Measurements from ENCODE around the gene ROGDI. TPM values are rescaled to one million over a fixed set of nuclear protein-coding genes. Genes with fewer than 3 reads are reported as not detected.

Gene ROGDI
- polyA plus RNA-seq, 2 of the 4 experiments (the other 2 are of a cell fraction): 7.2 to 15.1 TPM

DNA sequence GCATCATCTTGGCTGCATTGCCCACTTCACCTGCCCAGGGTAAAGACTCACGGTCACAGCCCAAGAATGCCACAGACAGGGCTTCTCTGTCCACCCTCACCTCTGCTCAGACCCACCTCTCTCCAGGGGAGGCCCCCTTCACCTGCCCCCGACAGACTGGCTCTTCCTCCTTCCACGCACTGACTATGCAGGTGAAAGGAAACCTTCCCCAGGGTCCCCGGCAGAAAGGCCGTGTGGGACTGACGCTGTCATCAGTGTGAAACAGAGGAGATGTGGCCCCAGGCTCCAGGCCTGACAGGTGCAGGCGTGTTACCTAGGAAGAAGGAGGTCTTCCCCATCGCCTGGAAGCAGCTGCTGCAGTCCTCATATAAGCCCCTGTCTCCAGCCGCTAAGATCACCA, 9.3 kb upstream of the ROGDI start:
- no peak for TF ChIP-seq CBX2 (IDR thresholded peaks at IDR 0.05; ENCODE audit: borderline replicate concordance, low read depth)
- TF ChIP-seq HOXB13 (CRISPR knock-in tag; IDR thresholded peaks at IDR 0.05; ENCODE audit: low read depth): no peak
- TF ChIP-seq, protein P1, sequence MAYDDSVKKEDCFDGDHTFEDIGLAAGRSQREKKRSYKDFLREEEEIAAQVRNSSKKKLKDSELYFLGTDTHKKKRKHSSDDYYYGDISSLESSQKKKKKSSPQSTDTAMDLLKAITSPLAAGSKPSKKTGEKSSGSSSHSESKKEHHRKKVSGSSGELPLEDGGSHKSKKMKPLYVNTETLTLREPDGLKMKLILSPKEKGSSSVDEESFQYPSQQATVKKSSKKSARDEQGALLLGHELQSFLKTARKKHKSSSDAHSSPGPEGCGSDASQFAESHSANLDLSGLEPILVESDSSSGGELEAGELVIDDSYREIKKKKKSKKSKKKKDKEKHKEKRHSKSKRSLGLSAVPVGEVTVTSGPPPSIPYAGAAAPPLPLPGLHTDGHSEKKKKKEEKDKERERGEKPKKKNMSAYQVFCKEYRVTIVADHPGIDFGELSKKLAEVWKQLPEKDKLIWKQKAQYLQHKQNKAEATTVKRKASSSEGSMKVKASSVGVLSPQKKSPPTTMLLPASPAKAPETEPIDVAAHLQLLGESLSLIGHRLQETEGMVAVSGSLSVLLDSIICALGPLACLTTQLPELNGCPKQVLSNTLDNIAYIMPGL (CRISPR knock-in tag; IDR thresholded peaks at IDR 0.05; ENCODE audit: borderline replicate concordance): no peak
- no peak for TF ChIP-seq PHF8 (IDR thresholded peaks at IDR 0.05; ENCODE audit: borderline replicate concordance, low read depth)
- TF ChIP-seq POLR2A (IDR thresholded peaks at IDR 0.05; ENCODE audit: low read length): no peak
- TF ChIP-seq KDM1A (IDR thresholded peaks at IDR 0.05; ENCODE audit: low read depth): no peak
- TF ChIP-seq ESRRA (IDR thresholded peaks at IDR 0.05; ENCODE audit: borderline replicate concordance, low read length): no peak
- TF ChIP-seq JUN (IDR thresholded peaks at IDR 0.05): no peak
- TF ChIP-seq CEBPB (IDR thresholded peaks at IDR 0.05): no peak
- no peak for TF ChIP-seq ZSCAN20 (CRISPR knock-in tag; IDR thresholded peaks at IDR 0.05)
- TF ChIP-seq, protein P2, sequence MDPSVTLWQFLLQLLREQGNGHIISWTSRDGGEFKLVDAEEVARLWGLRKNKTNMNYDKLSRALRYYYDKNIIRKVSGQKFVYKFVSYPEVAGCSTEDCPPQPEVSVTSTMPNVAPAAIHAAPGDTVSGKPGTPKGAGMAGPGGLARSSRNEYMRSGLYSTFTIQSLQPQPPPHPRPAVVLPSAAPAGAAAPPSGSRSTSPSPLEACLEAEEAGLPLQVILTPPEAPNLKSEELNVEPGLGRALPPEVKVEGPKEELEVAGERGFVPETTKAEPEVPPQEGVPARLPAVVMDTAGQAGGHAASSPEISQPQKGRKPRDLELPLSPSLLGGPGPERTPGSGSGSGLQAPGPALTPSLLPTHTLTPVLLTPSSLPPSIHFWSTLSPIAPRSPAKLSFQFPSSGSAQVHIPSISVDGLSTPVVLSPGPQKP (IDR thresholded peaks at IDR 0.05; ENCODE audit: low read depth, low read length): no peak
- TF ChIP-seq RCOR1 (IDR thresholded peaks at IDR 0.05; ENCODE audit: low read depth, low read length): no peak
- no peak for TF ChIP-seq EHMT2 (IDR thresholded peaks at IDR 0.05; ENCODE audit: low read depth)
- TF ChIP-seq SREBF2 (IDR thresholded peaks at IDR 0.05): no peak
- TF ChIP-seq HDAC2 (IDR thresholded peaks at IDR 0.05): no peak
- no peak for TF ChIP-seq TFCP2L1 (CRISPR knock-in tag; IDR thresholded peaks at IDR 0.05)
- no peak for TF ChIP-seq MYC (IDR thresholded peaks at IDR 0.05; ENCODE audit: borderline replicate concordance, low read length)
- TF ChIP-seq CHD4 (IDR thresholded peaks at IDR 0.05; ENCODE audit: borderline replicate concordance): no peak
- DNase-seq (ENCODE audit: low read depth in 1 of 2, low spot score in 1 of 2): no peak
- ChIA-PET CTCF (interaction anchor here (1.0 to 1.2 kb wide), 3 partner anchors 9 to 327 kb away, joined by 3 to 5 read pairs (median 3); partner anchors contain the start of gene ROGDI), POLR2A (no interaction called here)
- peak; percentile 37 to 39; a peak in 4 of 6 replicates for ATAC-seq
- Histone ChIP-seq H3K4me2 (no peak overlapping the region), H3K4me1 (no peaks in the 10 kb centered on the region), H3K9me3 (no peaks in the 10 kb centered on the region), H3K4me3 (no peak overlapping the region), H3K27ac (no peak overlapping the region)
- 89% methylated on average over 9 of the region's 9 CpGs for WGBS (ENCODE audit: missing lambda C conversion rate)
- no peak for FAIRE-seq

DNA sequence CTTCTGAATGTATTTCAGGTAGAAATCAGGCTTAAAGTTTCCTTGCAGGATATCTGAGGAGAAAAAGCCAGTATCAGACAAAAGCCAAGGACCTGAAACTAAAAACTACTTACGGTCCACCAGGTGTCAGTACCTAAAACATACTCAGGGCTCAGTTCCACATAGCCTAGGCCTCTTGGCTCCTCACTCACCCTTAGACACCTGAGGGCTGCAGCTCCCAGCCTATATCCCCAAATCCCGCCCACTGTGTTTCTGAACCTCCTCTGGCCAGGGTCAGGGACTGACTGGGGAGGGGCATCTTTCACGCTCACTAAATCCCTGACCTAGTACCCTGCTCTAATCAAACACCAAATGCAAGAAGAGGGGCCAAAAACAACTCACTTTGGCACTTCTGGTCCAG, 8.8 kb upstream of the ROGDI start:
- peak; percentile 43 to 49; a peak in 4 of 6 replicates for ATAC-seq
- DNase-seq (ENCODE audit: low read depth in 1 of 2, low spot score in 1 of 2): no peak
- H3K9me3 ChIP-seq: no peaks in the 10 kb centered on the region
- TF ChIP-seq, protein P3, sequence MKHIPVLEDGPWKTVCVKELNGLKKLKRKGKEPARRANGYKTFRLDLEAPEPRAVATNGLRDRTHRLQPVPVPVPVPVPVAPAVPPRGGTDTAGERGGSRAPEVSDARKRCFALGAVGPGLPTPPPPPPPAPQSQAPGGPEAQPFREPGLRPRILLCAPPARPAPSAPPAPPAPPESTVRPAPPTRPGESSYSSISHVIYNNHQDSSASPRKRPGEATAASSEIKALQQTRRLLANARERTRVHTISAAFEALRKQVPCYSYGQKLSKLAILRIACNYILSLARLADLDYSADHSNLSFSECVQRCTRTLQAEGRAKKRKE (CRISPR knock-in tag; IDR thresholded peaks at IDR 0.05; ENCODE audit: low read depth): no peak
- no peak for FAIRE-seq
- POLR2A ChIA-PET: no interaction called here
- no peaks in the 10 kb centered on the region for H3K4me1 ChIP-seq
- H3K27ac ChIP-seq: no peak overlapping the region
- H3K4me3 ChIP-seq: no peak overlapping the region
- H3K4me2 ChIP-seq: no peak overlapping the region
- 93% methylated on average over 3 of the region's 3 CpGs for WGBS (ENCODE audit: missing lambda C conversion rate)
- CTCF ChIA-PET: interaction anchor here (1.0 to 1.2 kb wide), 3 partner anchors 8 to 145 kb away, joined by 3 to 4 read pairs (median 3); partner anchors contain the start of gene ROGDI

DNA sequence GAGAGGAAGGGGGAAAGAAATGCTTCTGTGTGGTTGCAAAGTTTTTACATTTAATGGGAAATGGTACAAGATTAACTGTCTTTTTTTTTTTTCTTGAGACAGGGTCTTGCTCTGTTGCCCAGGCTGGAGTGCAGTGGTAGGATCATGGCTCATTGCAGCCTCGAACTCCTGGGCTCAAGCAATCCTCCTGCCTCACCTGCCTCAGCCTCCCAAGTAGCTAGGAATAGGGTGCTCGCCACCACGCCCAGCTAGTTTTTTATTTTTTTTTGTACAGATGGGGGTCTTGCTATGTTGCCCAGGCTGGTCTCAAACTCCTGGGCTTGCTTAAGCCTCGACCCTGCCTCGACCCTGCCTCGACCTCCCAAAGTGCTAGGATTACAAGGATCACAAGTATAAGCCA, 3.8 kb upstream of the ROGDI start:
- WGBS (ENCODE audit: missing lambda C conversion rate): 93% methylated on average over 6 of the region's 6 CpGs
- Histone ChIP-seq H3K9me3 (no peaks in the 10 kb centered on the region), H3K4me3 (no peak overlapping the region), H3K4me1 (peaks cover 14% of the 10 kb centered on the region), H3K27ac (no peak overlapping the region), H3K4me2 (no peak overlapping the region)
- no peak for ATAC-seq
- CTCF ChIA-PET: no interaction called here
- POLR2A ChIA-PET: no interaction called here
- DNase-seq (ENCODE audit: low read depth in 1 of 2, low spot score in 1 of 2): no peak
- FAIRE-seq: no peak
- TF ChIP-seq HOXB13 (CRISPR knock-in tag; IDR thresholded peaks at IDR 0.05; ENCODE audit: low read depth) (no peak), EHF (CRISPR knock-in tag; IDR thresholded peaks at IDR 0.05) (no peak), BHLHE40 (IDR thresholded peaks at IDR 0.05; ENCODE audit: low read depth, low read length) (no peak), PHF8 (IDR thresholded peaks at IDR 0.05; ENCODE audit: borderline replicate concordance, low read depth) (no peak), CBX8 (IDR thresholded peaks at IDR 0.05) (no peak)
- TF ChIP-seq, protein P2 (IDR thresholded peaks at IDR 0.05; ENCODE audit: low read depth, low read length): no peak
- TF ChIP-seq, protein P4, sequence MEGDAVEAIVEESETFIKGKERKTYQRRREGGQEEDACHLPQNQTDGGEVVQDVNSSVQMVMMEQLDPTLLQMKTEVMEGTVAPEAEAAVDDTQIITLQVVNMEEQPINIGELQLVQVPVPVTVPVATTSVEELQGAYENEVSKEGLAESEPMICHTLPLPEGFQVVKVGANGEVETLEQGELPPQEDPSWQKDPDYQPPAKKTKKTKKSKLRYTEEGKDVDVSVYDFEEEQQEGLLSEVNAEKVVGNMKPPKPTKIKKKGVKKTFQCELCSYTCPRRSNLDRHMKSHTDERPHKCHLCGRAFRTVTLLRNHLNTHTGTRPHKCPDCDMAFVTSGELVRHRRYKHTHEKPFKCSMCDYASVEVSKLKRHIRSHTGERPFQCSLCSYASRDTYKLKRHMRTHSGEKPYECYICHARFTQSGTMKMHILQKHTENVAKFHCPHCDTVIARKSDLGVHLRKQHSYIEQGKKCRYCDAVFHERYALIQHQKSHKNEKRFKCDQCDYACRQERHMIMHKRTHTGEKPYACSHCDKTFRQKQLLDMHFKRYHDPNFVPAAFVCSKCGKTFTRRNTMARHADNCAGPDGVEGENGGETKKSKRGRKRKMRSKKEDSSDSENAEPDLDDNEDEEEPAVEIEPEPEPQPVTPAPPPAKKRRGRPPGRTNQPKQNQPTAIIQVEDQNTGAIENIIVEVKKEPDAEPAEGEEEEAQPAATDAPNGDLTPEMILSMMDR (IDR thresholded peaks at IDR 0.05): no peak
- TF ChIP-seq, protein P5, sequence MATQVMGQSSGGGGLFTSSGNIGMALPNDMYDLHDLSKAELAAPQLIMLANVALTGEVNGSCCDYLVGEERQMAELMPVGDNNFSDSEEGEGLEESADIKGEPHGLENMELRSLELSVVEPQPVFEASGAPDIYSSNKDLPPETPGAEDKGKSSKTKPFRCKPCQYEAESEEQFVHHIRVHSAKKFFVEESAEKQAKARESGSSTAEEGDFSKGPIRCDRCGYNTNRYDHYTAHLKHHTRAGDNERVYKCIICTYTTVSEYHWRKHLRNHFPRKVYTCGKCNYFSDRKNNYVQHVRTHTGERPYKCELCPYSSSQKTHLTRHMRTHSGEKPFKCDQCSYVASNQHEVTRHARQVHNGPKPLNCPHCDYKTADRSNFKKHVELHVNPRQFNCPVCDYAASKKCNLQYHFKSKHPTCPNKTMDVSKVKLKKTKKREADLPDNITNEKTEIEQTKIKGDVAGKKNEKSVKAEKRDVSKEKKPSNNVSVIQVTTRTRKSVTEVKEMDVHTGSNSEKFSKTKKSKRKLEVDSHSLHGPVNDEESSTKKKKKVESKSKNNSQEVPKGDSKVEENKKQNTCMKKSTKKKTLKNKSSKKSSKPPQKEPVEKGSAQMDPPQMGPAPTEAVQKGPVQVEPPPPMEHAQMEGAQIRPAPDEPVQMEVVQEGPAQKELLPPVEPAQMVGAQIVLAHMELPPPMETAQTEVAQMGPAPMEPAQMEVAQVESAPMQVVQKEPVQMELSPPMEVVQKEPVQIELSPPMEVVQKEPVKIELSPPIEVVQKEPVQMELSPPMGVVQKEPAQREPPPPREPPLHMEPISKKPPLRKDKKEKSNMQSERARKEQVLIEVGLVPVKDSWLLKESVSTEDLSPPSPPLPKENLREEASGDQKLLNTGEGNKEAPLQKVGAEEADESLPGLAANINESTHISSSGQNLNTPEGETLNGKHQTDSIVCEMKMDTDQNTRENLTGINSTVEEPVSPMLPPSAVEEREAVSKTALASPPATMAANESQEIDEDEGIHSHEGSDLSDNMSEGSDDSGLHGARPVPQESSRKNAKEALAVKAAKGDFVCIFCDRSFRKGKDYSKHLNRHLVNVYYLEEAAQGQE (IDR thresholded peaks at IDR 0.05): no peak

Data from A549 (cell line).